SK-N-SH (cell line): ENCODE data around the gene ZBED3.

Source experiments
- CHD2 ChIP-seq: fragments of 150-350 bp; IDR thresholded peaks from 2 replicates; pipeline ENCODE4 v1.6.1; 2018; ENCODE audit warnings: low read length; ENCODE audit not compliant: partially characterized antibody
- CTCF ChIP-seq: fragments of 200-600 bp; sonication (generic); IDR thresholded peaks from 2 replicates; pipeline ENCODE4 v1.6.1; 2017; ENCODE audit warnings: antibody characterized with exemption, mild to moderate bottlenecking, moderate library complexity
- ELF1 ChIP-seq: IDR thresholded peaks from 2 replicates; pipeline ENCODE4 v1.4.0; 2012
- FOSL2 ChIP-seq: IDR thresholded peaks from 2 replicates; pipeline ENCODE4 v1.4.0; 2012; ENCODE audit warnings: low read depth, mild to moderate bottlenecking, moderate library complexity, borderline replicate concordance
- JUND ChIP-seq: IDR thresholded peaks from 2 replicates; pipeline ENCODE4 v1.4.0; 2012
- MAX ChIP-seq: IDR thresholded peaks from 2 replicates; pipeline ENCODE4 v1.4.0; 2012; ENCODE audit warnings: low read depth
- MXI1 ChIP-seq: IDR thresholded peaks from 2 replicates; pipeline ENCODE4 v1.6.1; 2012; ENCODE audit warnings: mild to moderate bottlenecking, low read depth, low read length, improper control_type of control experiment
- NFIC ChIP-seq: IDR thresholded peaks from 2 replicates; pipeline ENCODE4 v1.4.0; 2012; ENCODE audit warnings: borderline replicate concordance
- NRF1 ChIP-seq: IDR thresholded peaks from 2 replicates; pipeline ENCODE4 v1.6.1; 2012; ENCODE audit warnings: low read depth, mild to moderate bottlenecking, low read length
- POLR2AphosphoS5 ChIP-seq: IDR thresholded peaks from 2 replicates; pipeline ENCODE4 v1.6.1; 2012; ENCODE audit warnings: low read depth, low read length
- RAD21 ChIP-seq: IDR thresholded peaks from 2 replicates; pipeline ENCODE4 v1.6.1; 2012; ENCODE audit warnings: mild to moderate bottlenecking, low read length
- REST ChIP-seq: IDR thresholded peaks from 2 replicates; pipeline ENCODE4 v1.6.1; 2012; ENCODE audit warnings: mild to moderate bottlenecking, low read depth, low read length, moderate library complexity
- RFX5 ChIP-seq: IDR thresholded peaks from 2 replicates; pipeline ENCODE4 v1.6.1; 2012; ENCODE audit warnings: mild to moderate bottlenecking, improper control_type of control experiment, low read length
- RXRA ChIP-seq: IDR thresholded peaks from 2 replicates; pipeline ENCODE4 v1.4.0; 2012; ENCODE audit warnings: low read depth, mild to moderate bottlenecking, borderline replicate concordance

DNA sequence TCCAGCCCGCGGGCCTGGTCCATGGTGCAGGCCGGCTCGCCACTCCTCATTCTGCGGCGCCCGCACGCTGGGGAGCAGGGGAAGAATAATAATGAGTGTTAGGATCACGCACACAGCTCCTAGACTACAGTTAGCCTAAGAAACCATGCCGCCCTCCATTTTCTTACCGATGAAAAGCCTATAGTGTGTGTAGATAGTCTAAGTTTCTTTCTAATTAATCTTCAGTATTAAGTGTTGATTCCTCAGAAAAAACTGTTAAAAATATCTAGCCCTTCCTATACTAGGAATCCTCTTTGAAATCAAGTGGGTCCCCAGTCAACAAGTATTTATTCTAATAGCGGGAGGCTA is 9.3 kb downstream of the ZBED3 start:
- TF ChIP-seq CTCF (0 out of 2 replicates have a peak, but pooled peaks have one; percentile 5), POLR2AphosphoS5 (no peak), RAD21 (no peak), REST (no peak), JUND (no peak), MXI1 (no peak), RFX5 (no peak), FOSL2 (no peak), RXRA (no peak), MAX (no peak), NFIC (no peak), ELF1 (no peak), NRF1 (no peak), CHD2 (no peak)
